Endodermal cell (in vitro differentiated cells): ENCODE results near the gene DHRS4. TPM values are rescaled to one million over a fixed set of nuclear protein-coding genes. Genes with fewer than 3 reads are reported as not detected.

ENCODE experiments used
- DNase-seq: peaks from one replicate; pipeline ENCODE4 v3.0.0-alpha.2; 2017
- H3K27ac ChIP-seq: 2 replicates; pipeline ENCODE4 v1.5.1; 2013; ENCODE audit warnings: mild to moderate bottlenecking, low read depth, low read length, moderate library complexity
- H3K27me3 ChIP-seq: 2 replicates; pipeline ENCODE4 v1.6.1; 2013; ENCODE audit warnings: mild to moderate bottlenecking, low read length, moderate library complexity; ENCODE audit not compliant: insufficient read depth, control insufficient read depth, poor library complexity, severe bottlenecking
- H3K36me3 ChIP-seq: 2 replicates; pipeline ENCODE4 v1.7.0; 2013; ENCODE audit warnings: mild to moderate bottlenecking, low read length, moderate library complexity; ENCODE audit not compliant: control insufficient read depth, insufficient read depth
- H3K4me1 ChIP-seq: one replicate; pipeline ENCODE4 v1.7.0; 2013; ENCODE audit warnings: low read length; ENCODE audit not compliant: control insufficient read depth, insufficient read depth
- H3K4me3 ChIP-seq: 2 replicates; pipeline ENCODE4 v1.5.1; 2013; ENCODE audit warnings: mild to moderate bottlenecking, low read length, moderate library complexity
- H3K9ac ChIP-seq: 2 replicates; pipeline ENCODE4 v1.6.1; 2013; ENCODE audit warnings: mild to moderate bottlenecking, low read length, moderate library complexity; ENCODE audit not compliant: poor library complexity, severe bottlenecking; ENCODE audit errors: extremely low read depth
- H3K9me3 ChIP-seq: 2 replicates; pipeline ENCODE4 v1.6.1; 2013; ENCODE audit warnings: mild to moderate bottlenecking, low read length, moderate library complexity; ENCODE audit not compliant: control insufficient read depth
- H3K27ac Mint-ChIP-seq: 2 replicates; pipeline ENCODE4 v1.8.0; 2020; ENCODE audit warnings: mixed read lengths
- H3K27me3 Mint-ChIP-seq: 2 replicates; pipeline ENCODE4 v1.8.0; 2021; ENCODE audit warnings: mild to moderate bottlenecking, mixed read lengths; ENCODE audit not compliant: insufficient read depth
- H3K36me3 Mint-ChIP-seq: 2 replicates; pipeline ENCODE4 v1.8.0; 2020; ENCODE audit warnings: low read depth, mixed read lengths
- H3K4me1 Mint-ChIP-seq: 2 replicates; pipeline ENCODE4 v1.8.0; 2020; ENCODE audit warnings: mixed read lengths
- H3K4me3 Mint-ChIP-seq: 2 replicates; pipeline ENCODE4 v1.8.0; 2020; ENCODE audit warnings: mild to moderate bottlenecking, moderate library complexity, mixed read lengths
- H3K9me3 Mint-ChIP-seq: 2 replicates; pipeline ENCODE4 v1.8.0; 2020; ENCODE audit warnings: mild to moderate bottlenecking, mixed read lengths
- WGBS, 2 experiments: methylation state at CpG; one replicate each; pipeline versions ENCODE4 v1.1.5 to v1.1.7; 2013; ENCODE audit warnings: missing lambda C conversion rate in 2 of 2, mixed read lengths in 1 of 2; ENCODE audit not compliant: insufficient coverage in 1 of 2, insufficient read length in 1 of 2; 5-methylcytosine and 5-hydroxymethylcytosine counted together
- total RNA-seq, 2 donors: library from RNA; stranded (reverse); fragmentation: NEBNext Ultra II Directional in 1 of 2; extraction: Animal tissue kit (Norgen Biotek cat#: 25700) in 1 of 2; gene quantifications; 2 replicates in 1 of 2; 3 replicates in 1 of 2; pipeline ENCODE4 v1.2.1, GENCODE V29; 2021
- TF ChIP-seq, protein P1 (sequence below): fragments of 200-600 bp; sonication (generic); conservative IDR thresholded peaks from 2 replicates; pipeline ENCODE4 v1.5.0; 2021; ENCODE audit warnings: antibody characterized with exemption, mild to moderate bottlenecking

Gene DHRS4
- total RNA-seq, 2 donors from 2014 or later, result 18.3 to 20.9 TPM

DNA sequence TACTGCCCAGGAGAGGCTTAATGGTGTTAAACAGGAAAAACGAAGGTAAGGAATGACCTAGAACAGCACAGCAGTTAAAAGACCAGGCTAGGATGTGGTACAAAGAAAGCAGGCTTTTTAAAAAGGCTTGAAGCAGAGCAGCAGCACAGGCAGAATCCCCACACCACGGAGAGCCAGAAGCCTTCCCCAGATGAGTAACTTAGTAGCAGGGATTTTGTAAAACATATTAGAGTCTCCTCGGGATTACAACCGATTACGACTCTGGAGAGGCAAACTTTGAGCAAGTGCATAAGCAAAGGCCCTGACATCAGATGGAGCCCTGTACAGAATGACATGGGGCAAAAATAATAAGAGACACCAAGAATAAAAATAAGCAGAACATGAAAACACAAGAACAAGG lies 37.1 kb upstream of the DHRS4 start:
- Mint-ChIP-seq H3K36me3 (no peaks in the 10 kb centered on the region), H3K27me3 (peaks cover 4% of the 10 kb centered on the region), H3K4me3 (no peak overlapping the region), H3K27ac (no peak overlapping the region), H3K9me3 (peaks cover 15% of the 10 kb centered on the region), H3K4me1 (no peaks in the 10 kb centered on the region)
- Histone ChIP-seq H3K27ac (no peak overlapping the region), H3K4me1 (no peaks in the 10 kb centered on the region), H3K4me3 (no peak overlapping the region), H3K9me3 (peaks cover 31% of the 10 kb centered on the region), H3K27me3 (no peaks in the 10 kb centered on the region), H3K9ac (no peak overlapping the region), H3K36me3 (no peaks in the 10 kb centered on the region)
- DNase-seq, result no peak
- 74 to 80% methylated on average over 5 of the region's 5 CpGs for WGBS, 2 experiments
- TF ChIP-seq, protein P1, sequence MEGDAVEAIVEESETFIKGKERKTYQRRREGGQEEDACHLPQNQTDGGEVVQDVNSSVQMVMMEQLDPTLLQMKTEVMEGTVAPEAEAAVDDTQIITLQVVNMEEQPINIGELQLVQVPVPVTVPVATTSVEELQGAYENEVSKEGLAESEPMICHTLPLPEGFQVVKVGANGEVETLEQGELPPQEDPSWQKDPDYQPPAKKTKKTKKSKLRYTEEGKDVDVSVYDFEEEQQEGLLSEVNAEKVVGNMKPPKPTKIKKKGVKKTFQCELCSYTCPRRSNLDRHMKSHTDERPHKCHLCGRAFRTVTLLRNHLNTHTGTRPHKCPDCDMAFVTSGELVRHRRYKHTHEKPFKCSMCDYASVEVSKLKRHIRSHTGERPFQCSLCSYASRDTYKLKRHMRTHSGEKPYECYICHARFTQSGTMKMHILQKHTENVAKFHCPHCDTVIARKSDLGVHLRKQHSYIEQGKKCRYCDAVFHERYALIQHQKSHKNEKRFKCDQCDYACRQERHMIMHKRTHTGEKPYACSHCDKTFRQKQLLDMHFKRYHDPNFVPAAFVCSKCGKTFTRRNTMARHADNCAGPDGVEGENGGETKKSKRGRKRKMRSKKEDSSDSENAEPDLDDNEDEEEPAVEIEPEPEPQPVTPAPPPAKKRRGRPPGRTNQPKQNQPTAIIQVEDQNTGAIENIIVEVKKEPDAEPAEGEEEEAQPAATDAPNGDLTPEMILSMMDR, result no peak

DNA sequence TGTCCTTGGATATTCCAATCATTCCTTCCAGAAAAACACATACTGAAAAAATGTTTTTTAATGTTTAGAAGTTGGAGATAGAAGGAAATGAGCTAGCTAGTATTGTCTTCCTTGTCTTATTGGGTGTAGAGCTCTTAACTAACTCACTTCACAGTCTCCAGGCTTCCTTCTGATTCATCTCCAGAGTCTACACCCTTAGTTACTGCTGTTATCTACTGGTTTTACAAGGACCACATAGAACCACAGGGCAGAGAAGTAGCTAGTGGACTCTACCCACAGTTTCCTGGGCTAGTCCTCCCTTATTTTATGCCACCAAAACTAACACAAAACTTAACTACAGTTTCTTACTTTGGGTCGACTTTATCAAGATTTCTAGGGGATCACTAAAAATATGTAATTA lies 31.0 kb upstream of the DHRS4 start:
- H3K4me1 Mint-ChIP-seq, result no peaks in the 10 kb centered on the region
- no peak overlapping the region for H3K27ac ChIP-seq
- no peak overlapping the region for H3K9ac ChIP-seq
- no peak for DNase-seq
- H3K27me3 ChIP-seq, result no peaks in the 10 kb centered on the region
- H3K4me3 ChIP-seq, result no peak overlapping the region
- H3K9me3 Mint-ChIP-seq, result peaks cover 5% of the 10 kb centered on the region
- no peak overlapping the region for H3K4me3 Mint-ChIP-seq
- H3K27me3 Mint-ChIP-seq, result peaks cover 7% of the 10 kb centered on the region
- no peaks in the 10 kb centered on the region for H3K4me1 ChIP-seq
- peaks cover 10% of the 10 kb centered on the region for H3K9me3 ChIP-seq
- no peak overlapping the region for H3K27ac Mint-ChIP-seq
- WGBS, 2 experiments, result 67% methylated on average over 1 of the region's 1 CpG; no CpG with 5 or more reads in 1 of the 2 experiments
- no peaks in the 10 kb centered on the region for H3K36me3 ChIP-seq
- H3K36me3 Mint-ChIP-seq, result no peaks in the 10 kb centered on the region
- TF ChIP-seq, protein P1, result no peak

DNA sequence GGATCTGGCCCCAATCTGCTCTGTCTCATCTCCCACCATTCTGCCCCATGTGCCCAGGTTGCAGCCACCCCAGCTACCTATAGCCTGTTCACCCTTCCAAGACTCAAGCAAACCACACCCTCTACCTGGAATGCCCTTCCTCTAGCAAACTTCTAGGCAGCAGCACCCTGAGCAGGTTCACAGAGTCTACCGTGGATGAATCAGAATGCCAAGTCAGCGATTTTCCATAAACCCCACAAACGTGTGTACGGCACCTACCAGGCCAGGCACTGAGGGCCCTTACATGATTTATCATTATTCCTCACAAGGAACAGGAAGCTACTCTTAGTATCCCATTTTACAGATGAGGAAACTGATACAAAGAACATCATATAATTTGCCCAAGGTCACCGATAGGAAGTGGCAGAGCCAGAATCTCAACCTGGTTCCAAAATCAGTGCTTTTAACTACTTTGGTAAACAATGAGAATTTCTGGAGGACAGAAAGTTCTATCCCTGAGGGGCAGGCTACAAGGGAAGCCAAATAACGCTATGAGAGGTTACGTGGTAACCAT lies 28.0 kb upstream of the DHRS4 start:
- no peaks in the 10 kb centered on the region for H3K4me1 ChIP-seq
- Mint-ChIP-seq H3K4me3 (no peak overlapping the region), H3K9me3 (peaks cover 3% of the 10 kb centered on the region), H3K36me3 (no peaks in the 10 kb centered on the region), H3K27ac (no peak overlapping the region), H3K27me3 (peaks cover 6% of the 10 kb centered on the region), H3K4me1 (peaks cover 2% of the 10 kb centered on the region)
- no peaks in the 10 kb centered on the region for H3K36me3 ChIP-seq
- H3K27ac ChIP-seq, result no peak overlapping the region
- DNase-seq, result no peak
- TF ChIP-seq, protein P1, result no peak
- WGBS, 2 experiments, result 70 to 87% methylated on average over 4 to 7 of the region's 7 CpGs
- H3K9ac ChIP-seq, result no peak overlapping the region
- H3K27me3 ChIP-seq, result no peaks in the 10 kb centered on the region
- H3K9me3 ChIP-seq, result no peaks in the 10 kb centered on the region
- no peak overlapping the region for H3K4me3 ChIP-seq
